SK-N-SH treated with all-trans-retinoic acid at 6 μM for 48 hours (cell line): ENCODE measurements around the gene SERINC3.
A peak's percentile ranks its signal among the peaks of the same experiment; 100 is the strongest.

Experiments
- ATAC-seq: fragments of 200-7000 bp; cut with Tn5 transposase; 3 replicates; pipeline ENCODE4 v1.9.1; 2020; ENCODE audit warnings: mild to moderate bottlenecking, moderate library complexity
- ARNTL ChIP-seq: fragments of 450-650 bp; formaldehyde crosslinking; IDR thresholded peaks from 2 replicates; pipeline ENCODE4 v1.5.0; 2020; ENCODE audit warnings: low read depth, mild to moderate bottlenecking, moderate library complexity, borderline replicate concordance
- BACH2 ChIP-seq: fragments of 250-450 bp; sonication (Bioruptor Pico); IDR thresholded peaks from 2 replicates; pipeline ENCODE4 v1.9.0; 2021; ENCODE audit warnings: mild to moderate bottlenecking, borderline replicate concordance
- CSDC2 ChIP-seq: fragments of 250-450 bp; sonication (Bioruptor Pico); IDR thresholded peaks from 2 replicates; pipeline ENCODE4 v1.5.0; 2020; ENCODE audit warnings: mild to moderate bottlenecking, moderate library complexity
- ESRRG ChIP-seq: fragments of 250-450 bp; sonication (Bioruptor Pico); IDR thresholded peaks from 2 replicates; pipeline ENCODE4 v1.6.1; 2021; ENCODE audit warnings: mild to moderate bottlenecking
- GLIS3 ChIP-seq: fragments of 250-450 bp; sonication (Bioruptor Pico); IDR thresholded peaks from 2 replicates; pipeline ENCODE4 v1.5.0; 2020; ENCODE audit warnings: mild to moderate bottlenecking, moderate library complexity
- ISL1 ChIP-seq: fragments of 250-450 bp; sonication (Bioruptor Pico); IDR thresholded peaks from 2 replicates; pipeline ENCODE4 v2.1.2; 2022; ENCODE audit warnings: mild to moderate bottlenecking, moderate library complexity
- OSR1 ChIP-seq: fragments of 250-450 bp; sonication (Bioruptor Pico); IDR thresholded peaks from 2 replicates; pipeline ENCODE4 v1.8.0; 2022; ENCODE audit warnings: moderate library complexity, mild to moderate bottlenecking, inconsistent platforms
- PPARA ChIP-seq: fragments of 250-450 bp; sonication (Bioruptor Pico); IDR thresholded peaks from 2 replicates; pipeline ENCODE4 v1.5.0; 2020; ENCODE audit warnings: mild to moderate bottlenecking, borderline replicate concordance
- RARB ChIP-seq: fragments of 250-450 bp; sonication (Bioruptor Pico); IDR thresholded peaks from 2 replicates; pipeline ENCODE4 v1.8.0; 2021; ENCODE audit warnings: mild to moderate bottlenecking, moderate library complexity
- SNAI2 ChIP-seq: fragments of 250-450 bp; sonication (Bioruptor Pico); IDR thresholded peaks from 2 replicates; pipeline ENCODE4 v1.5.0; 2020; ENCODE audit warnings: mild to moderate bottlenecking, moderate library complexity
- TCF4 ChIP-seq: fragments of 250-450 bp; sonication (Bioruptor Pico); IDR thresholded peaks from 2 replicates; pipeline ENCODE4 v1.8.0; 2021; ENCODE audit warnings: mild to moderate bottlenecking, moderate library complexity, borderline replicate concordance
- TOX ChIP-seq: fragments of 250-450 bp; sonication (Bioruptor Pico); IDR thresholded peaks from 2 replicates; pipeline ENCODE4 v1.8.0; 2021; ENCODE audit warnings: mild to moderate bottlenecking, moderate library complexity, borderline replicate concordance
- ZFP3 ChIP-seq: fragments of 250-450 bp; sonication (Bioruptor Pico); IDR thresholded peaks from 2 replicates; pipeline ENCODE4 v1.5.0; 2020; ENCODE audit warnings: mild to moderate bottlenecking, moderate library complexity
- ZNF70 ChIP-seq: fragments of 450-650 bp; formaldehyde crosslinking; IDR thresholded peaks from 2 replicates; pipeline ENCODE4 v1.5.0; 2020; ENCODE audit warnings: mild to moderate bottlenecking, moderate library complexity
- ZNF8 ChIP-seq: fragments of 450-650 bp; formaldehyde crosslinking; IDR thresholded peaks from 2 replicates; pipeline ENCODE4 v1.5.0; 2020; ENCODE audit warnings: mild to moderate bottlenecking, moderate library complexity
- TF ChIP-seq, protein P1 (sequence below): fragments of 250-450 bp; sonication (Bioruptor Pico); IDR thresholded peaks from 2 replicates; pipeline ENCODE4 v1.8.0; 2021; ENCODE audit warnings: low read depth, mild to moderate bottlenecking, moderate library complexity, borderline replicate concordance
- TF ChIP-seq, protein P2 (sequence below): fragments of 250-450 bp; sonication (Bioruptor Pico); IDR thresholded peaks from 2 replicates; pipeline ENCODE4 v1.5.0; 2020; ENCODE audit warnings: mild to moderate bottlenecking, moderate library complexity
- TF ChIP-seq, protein P3 (sequence below): fragments of 250-450 bp; sonication (Bioruptor Pico); IDR thresholded peaks from 2 replicates; pipeline ENCODE4 v1.5.1; 2021; ENCODE audit warnings: mild to moderate bottlenecking, moderate library complexity

The SERINC3 gene

DNA sequence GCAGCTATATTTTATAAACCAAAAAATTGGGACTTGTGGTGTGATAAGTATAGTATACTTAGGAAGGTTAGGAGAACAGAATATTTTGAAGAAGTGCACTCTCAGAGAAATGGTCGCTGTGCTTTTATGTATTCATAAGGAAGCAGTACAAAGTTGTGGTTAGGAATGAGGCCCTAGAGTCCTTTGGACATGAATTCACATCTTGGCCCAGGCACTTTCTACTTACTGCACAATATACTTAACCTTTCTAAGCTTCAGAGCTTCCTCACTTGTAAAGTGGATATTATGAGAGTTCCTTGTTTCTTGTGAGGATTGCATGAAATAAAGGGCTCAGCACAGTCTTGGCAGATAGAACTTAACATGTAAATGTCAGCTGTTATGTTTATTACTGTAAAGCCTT, 21.0 kb upstream of the SERINC3 start:
- ATAC-seq: no peak

DNA sequence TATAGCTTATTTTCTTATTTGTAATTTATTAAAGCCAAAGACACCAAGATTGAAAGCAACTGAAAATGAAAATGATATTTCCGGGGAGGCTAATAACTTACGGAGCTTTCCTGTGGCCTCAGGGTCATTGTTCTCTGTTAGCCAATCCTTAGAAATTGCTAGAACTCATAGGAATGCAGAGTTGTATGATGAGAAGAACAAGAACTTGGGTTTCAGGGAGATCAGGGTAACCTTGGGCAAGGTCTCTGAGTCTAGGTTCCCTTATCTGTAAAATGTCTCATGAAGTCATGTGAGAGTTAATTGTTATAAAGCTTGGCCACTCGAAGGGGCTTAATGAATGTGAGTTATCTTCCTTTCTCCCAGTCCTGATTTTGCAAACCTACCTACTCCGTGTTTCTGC, 20.1 kb upstream of the SERINC3 start:
- no peak for TF ChIP-seq ARNTL (CRISPR knock-in tag)
- no peak for ATAC-seq

More for the DNA sequence above, 21.0 kb upstream of the SERINC3 start:
- no peak for TF ChIP-seq OSR1 (CRISPR knock-in tag)
- TF ChIP-seq CSDC2 (CRISPR knock-in tag): no peak
- TF ChIP-seq, protein P1, sequence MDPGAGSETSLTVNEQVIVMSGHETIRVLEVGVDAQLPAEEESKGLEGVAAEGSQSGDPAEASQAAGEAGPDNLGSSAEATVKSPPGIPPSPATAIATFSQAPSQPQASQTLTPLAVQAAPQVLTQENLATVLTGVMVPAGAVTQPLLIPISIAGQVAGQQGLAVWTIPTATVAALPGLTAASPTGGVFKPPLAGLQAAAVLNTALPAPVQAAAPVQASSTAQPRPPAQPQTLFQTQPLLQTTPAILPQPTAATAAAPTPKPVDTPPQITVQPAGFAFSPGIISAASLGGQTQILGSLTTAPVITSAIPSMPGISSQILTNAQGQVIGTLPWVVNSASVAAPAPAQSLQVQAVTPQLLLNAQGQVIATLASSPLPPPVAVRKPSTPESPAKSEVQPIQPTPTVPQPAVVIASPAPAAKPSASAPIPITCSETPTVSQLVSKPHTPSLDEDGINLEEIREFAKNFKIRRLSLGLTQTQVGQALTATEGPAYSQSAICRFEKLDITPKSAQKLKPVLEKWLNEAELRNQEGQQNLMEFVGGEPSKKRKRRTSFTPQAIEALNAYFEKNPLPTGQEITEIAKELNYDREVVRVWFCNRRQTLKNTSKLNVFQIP (CRISPR knock-in tag): no peak
- no peak for TF ChIP-seq ISL1
- no peak for TF ChIP-seq ZNF8 (CRISPR knock-in tag)
- no peak for TF ChIP-seq ESRRG (CRISPR knock-in tag)
- no peak for TF ChIP-seq BACH2 (CRISPR knock-in tag)
- TF ChIP-seq GLIS3: no peak
- TF ChIP-seq ZNF70 (CRISPR knock-in tag): no peak
- no peak for TF ChIP-seq TCF4 (CRISPR knock-in tag)
- TF ChIP-seq TOX (CRISPR knock-in tag): no peak
- no peak for TF ChIP-seq SNAI2

DNA sequence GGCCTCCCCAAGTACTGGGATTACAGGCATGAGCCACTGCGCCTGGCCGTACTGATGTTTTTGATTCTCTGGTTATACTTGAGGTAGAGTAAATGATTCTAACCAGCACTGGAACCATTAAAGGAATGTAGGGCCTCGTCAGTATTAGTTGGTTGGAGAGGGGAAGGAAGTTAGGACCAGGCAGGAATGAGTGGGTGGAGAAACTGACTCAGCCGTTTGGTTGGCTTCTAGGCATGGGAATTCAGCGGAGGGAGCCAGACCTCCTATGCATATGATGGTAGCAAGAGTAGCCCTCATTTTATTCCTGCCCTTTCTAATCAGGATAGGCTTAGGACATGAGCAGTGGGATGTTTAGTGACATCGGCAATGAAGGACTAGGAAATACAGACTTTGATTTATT, 19.0 kb upstream of the SERINC3 start:
- TF ChIP-seq BACH2 (CRISPR knock-in tag) (no peak), TCF4 (CRISPR knock-in tag) (no peak), ISL1 (no peak), ZNF70 (CRISPR knock-in tag) (no peak), PPARA (CRISPR knock-in tag) (no peak), RARB (CRISPR knock-in tag) (no peak), GLIS3 (no peak)
- TF ChIP-seq, protein P2, sequence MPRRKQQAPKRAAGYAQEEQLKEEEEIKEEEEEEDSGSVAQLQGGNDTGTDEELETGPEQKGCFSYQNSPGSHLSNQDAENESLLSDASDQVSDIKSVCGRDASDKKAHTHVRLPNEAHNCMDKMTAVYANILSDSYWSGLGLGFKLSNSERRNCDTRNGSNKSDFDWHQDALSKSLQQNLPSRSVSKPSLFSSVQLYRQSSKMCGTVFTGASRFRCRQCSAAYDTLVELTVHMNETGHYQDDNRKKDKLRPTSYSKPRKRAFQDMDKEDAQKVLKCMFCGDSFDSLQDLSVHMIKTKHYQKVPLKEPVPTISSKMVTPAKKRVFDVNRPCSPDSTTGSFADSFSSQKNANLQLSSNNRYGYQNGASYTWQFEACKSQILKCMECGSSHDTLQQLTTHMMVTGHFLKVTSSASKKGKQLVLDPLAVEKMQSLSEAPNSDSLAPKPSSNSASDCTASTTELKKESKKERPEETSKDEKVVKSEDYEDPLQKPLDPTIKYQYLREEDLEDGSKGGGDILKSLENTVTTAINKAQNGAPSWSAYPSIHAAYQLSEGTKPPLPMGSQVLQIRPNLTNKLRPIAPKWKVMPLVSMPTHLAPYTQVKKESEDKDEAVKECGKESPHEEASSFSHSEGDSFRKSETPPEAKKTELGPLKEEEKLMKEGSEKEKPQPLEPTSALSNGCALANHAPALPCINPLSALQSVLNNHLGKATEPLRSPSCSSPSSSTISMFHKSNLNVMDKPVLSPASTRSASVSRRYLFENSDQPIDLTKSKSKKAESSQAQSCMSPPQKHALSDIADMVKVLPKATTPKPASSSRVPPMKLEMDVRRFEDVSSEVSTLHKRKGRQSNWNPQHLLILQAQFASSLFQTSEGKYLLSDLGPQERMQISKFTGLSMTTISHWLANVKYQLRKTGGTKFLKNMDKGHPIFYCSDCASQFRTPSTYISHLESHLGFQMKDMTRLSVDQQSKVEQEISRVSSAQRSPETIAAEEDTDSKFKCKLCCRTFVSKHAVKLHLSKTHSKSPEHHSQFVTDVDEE (CRISPR knock-in tag): no peak
- TF ChIP-seq, protein P3, sequence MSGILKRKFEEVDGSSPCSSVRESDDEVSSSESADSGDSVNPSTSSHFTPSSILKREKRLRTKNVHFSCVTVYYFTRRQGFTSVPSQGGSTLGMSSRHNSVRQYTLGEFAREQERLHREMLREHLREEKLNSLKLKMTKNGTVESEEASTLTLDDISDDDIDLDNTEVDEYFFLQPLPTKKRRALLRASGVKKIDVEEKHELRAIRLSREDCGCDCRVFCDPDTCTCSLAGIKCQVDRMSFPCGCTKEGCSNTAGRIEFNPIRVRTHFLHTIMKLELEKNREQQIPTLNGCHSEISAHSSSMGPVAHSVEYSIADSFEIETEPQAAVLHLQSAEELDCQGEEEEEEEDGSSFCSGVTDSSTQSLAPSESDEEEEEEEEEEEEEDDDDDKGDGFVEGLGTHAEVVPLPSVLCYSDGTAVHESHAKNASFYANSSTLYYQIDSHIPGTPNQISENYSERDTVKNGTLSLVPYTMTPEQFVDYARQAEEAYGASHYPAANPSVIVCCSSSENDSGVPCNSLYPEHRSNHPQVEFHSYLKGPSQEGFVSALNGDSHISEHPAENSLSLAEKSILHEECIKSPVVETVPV (CRISPR knock-in tag): no peak
- no peak; the same call in 1 of the 3 replicates for ATAC-seq

DNA sequence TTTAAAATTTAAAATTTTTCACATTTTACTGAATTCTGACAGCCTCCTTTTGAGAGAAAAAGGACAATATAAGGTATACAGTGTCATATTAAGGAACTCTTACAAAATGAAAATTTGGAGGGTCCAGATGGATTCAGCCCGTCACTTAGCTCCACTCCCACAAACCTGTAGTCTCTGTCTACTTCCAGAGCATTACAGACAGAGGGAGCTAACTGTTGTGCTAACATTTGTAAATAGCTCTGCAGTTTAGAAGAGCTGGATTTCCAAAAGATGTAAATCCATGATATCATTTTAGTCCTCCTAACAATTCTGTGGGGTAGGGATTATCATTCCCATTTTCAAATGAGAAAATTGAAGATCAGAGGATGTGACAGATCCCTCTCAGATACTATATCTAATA, 16.1 kb upstream of the SERINC3 start:
- no peak for TF ChIP-seq RARB (CRISPR knock-in tag)
- no peak for TF ChIP-seq ZFP3 (CRISPR knock-in tag)
- TF ChIP-seq, protein P2 (CRISPR knock-in tag): no peak
- TF ChIP-seq BACH2 (CRISPR knock-in tag): no peak
- no peak for TF ChIP-seq PPARA (CRISPR knock-in tag)
- TF ChIP-seq, protein P3 (CRISPR knock-in tag): no peak
- TF ChIP-seq ISL1: no peak
- no peak for TF ChIP-seq TCF4 (CRISPR knock-in tag)
- ATAC-seq: peak; percentile 59; the same call in 2 of the 3 replicates
